Keratinocyte (primary cell): ENCODE data around the gene HRK. TPM values are rescaled to one million over a fixed set of nuclear protein-coding genes. Genes with fewer than 3 reads are reported as not detected.

Experiments used
- DNase-seq: peaks from one replicate; pipeline ENCODE4 v3.0.0-alpha.2; 2011; ENCODE audit warnings: low read depth, missing footprints, low spot score
- FAIRE-seq: peaks from 2 replicates; lab custom pipeline; 2011; peaks lifted over from hg19 to GRCh38; lab: Jason Lieb, UNC
- H2AFZ ChIP-seq: 2 replicates; pipeline ENCODE4 v1.6.0; 2012; ENCODE audit warnings: low read length, control low read depth, inconsistent platforms; ENCODE audit not compliant: control insufficient read depth
- H3K27ac ChIP-seq: 2 replicates; pipeline ENCODE4 v1.5.1; 2011; ENCODE audit warnings: low read length; ENCODE audit not compliant: control insufficient read depth, insufficient read depth
- H3K27me3 ChIP-seq: 3 replicates; pipeline ENCODE4 v1.6.0; 2011; ENCODE audit warnings: low read length; ENCODE audit not compliant: control insufficient read depth, insufficient read depth; ENCODE audit errors: extremely low read depth
- H3K36me3 ChIP-seq, 2 experiments: 2 replicates in 1 of 2; 3 replicates in 1 of 2; pipeline ENCODE4 v1.5.1; 2011; ENCODE audit warnings: low read length in 2 of 2, mild to moderate bottlenecking in 1 of 2; ENCODE audit not compliant: control insufficient read depth in 2 of 2, insufficient read depth in 2 of 2; ENCODE audit errors: extremely low read depth in 1 of 2
- H3K4me1 ChIP-seq: 3 replicates; pipeline ENCODE4 v1.5.1; 2011; ENCODE audit warnings: low read length; ENCODE audit not compliant: control insufficient read depth, insufficient read depth; ENCODE audit errors: extremely low read depth
- H3K4me2 ChIP-seq: 3 replicates; pipeline ENCODE4 v1.6.0; 2011; ENCODE audit warnings: low read depth, low read length; ENCODE audit not compliant: control insufficient read depth, insufficient read depth; ENCODE audit errors: extremely low read depth
- H3K4me3 ChIP-seq, 3 experiments: fragments of 200-600 bp in 1 of 3; sonication (generic) in 1 of 3; 2 replicates in 2 of 3; 3 replicates in 1 of 3; pipeline ENCODE4 v1.5.1; 2011 to 2016; ENCODE audit warnings: low read length in 3 of 3, mild to moderate bottlenecking in 3 of 3, control low read depth in 2 of 3, inconsistent platforms in 1 of 3, low read depth in 1 of 3, mixed read lengths in 1 of 3, mixed run types in 1 of 3, moderate library complexity in 1 of 3; ENCODE audit not compliant: control insufficient read depth in 2 of 3, insufficient read depth in 2 of 3; ENCODE audit errors: extremely low read depth in 1 of 3
- H3K79me2 ChIP-seq: 2 replicates; pipeline ENCODE4 v1.6.0; 2012; ENCODE audit warnings: low read length; ENCODE audit not compliant: control insufficient read depth, insufficient read depth
- H3K9ac ChIP-seq: 3 replicates; pipeline ENCODE4 v1.6.0; 2011; ENCODE audit warnings: low read length; ENCODE audit not compliant: control insufficient read depth, insufficient read depth; ENCODE audit errors: extremely low read depth
- H3K9me1 ChIP-seq: 3 replicates; pipeline ENCODE4 v1.6.0; 2011; ENCODE audit warnings: low read length; ENCODE audit not compliant: control insufficient read depth, insufficient read depth; ENCODE audit errors: extremely low read depth
- H3K9me3 ChIP-seq: 2 replicates; pipeline ENCODE4 v1.5.1; 2012; ENCODE audit warnings: low read depth, low read length; ENCODE audit not compliant: control insufficient read depth
- H4K20me1 ChIP-seq: 3 replicates; pipeline ENCODE4 v1.6.0; 2011; ENCODE audit warnings: low read length; ENCODE audit not compliant: control insufficient read depth, insufficient read depth; ENCODE audit errors: extremely low read depth
- CTCF ChIP-seq, 3 experiments: IDR thresholded peaks in 1 of 3; conservative IDR thresholded peaks in 1 of 3; optimal IDR thresholded peaks in 1 of 3; 2 replicates in 2 of 3; 3 replicates in 1 of 3; pipeline versions ENCODE3 to v1.5.1; 2011; ENCODE audit warnings: low read length in 3 of 3, mild to moderate bottlenecking in 3 of 3, moderate library complexity in 2 of 3, control low read depth in 1 of 3, inconsistent platforms in 1 of 3; ENCODE audit not compliant: insufficient read depth in 2 of 3; ENCODE audit errors: extremely low read depth in 1 of 3
- EZH2 ChIP-seq: IDR thresholded peaks from one replicate; pipeline ENCODE4 v1.6.1; 2012; ENCODE audit warnings: inconsistent platforms, mild to moderate bottlenecking, low read length, moderate library complexity
- dilution Hi-C: fragments of 300-500 bp; cut with MboI; formaldehyde crosslinking; loops from one replicate; pipeline ENCODE4 v1.7.0; 2020; ENCODE audit warnings: low sequenced_read_pairs; ENCODE audit not compliant: extremely low pct_ligation_motif_present
- polyA plus RNA-seq, 5 experiments: library from polyadenylated mRNA; depleted of rRNA in 3 of 5; stranded (reverse) in 3 of 5; stranded (forward) in 1 of 5; unstranded in 1 of 5; fragments of >200 nt; gene quantifications; 1 replicate in 1 of 5; 2 replicates in 3 of 5; 3 replicates in 1 of 5; pipeline versions ENCODE4 v1.2.1 to v1.2.3, GENCODE V29; 2011 to 2012; ENCODE audit warnings: missing spikeins in 2 of 5, low read depth in 1 of 5, low replicate concordance in 1 of 5

HRK gene
- polyA plus RNA-seq, 1 donor (not counting 4 experiments of a cell fraction or from before 2014, with no cell fraction given): 0.01 TPM

DNA sequence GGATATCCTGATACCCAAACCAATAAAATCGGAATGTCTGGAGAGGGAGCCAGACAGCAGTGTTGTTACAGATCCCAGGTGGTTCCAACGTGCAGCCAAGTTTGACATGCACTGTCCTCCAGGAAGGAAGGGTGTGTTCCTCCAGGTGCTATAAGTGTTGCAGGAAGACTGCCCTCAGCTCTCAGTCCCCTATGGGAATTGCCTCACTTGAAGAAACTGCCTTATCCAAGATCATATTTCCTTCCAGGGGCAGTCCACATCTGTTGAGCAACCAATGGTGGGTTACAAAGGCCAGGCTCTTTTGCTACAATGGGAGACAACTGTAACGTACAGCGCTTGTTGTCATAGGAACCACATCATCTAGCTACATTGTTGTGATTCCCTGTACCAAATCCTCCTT is 16.2 kb upstream of the HRK start:
- no peaks in the 10 kb centered on the region for H3K79me2 ChIP-seq
- H3K9me1 ChIP-seq: no peaks in the 10 kb centered on the region
- TF ChIP-seq EZH2 (no peak), CTCF (optimal IDR thresholded peaks at IDR 0.05 in 1 of 3, IDR thresholded peaks at IDR 0.05 in 1 of 3, conservative IDR thresholded peaks at IDR 0.05 in 1 of 3; ENCODE audit: extremely low read depth in 1 of 3, insufficient read depth in 2 of 3, low read length in 3 of 3) (no peak)
- no peak overlapping the region for H3K9ac ChIP-seq
- H3K4me1 ChIP-seq: no peaks in the 10 kb centered on the region
- H3K4me3 ChIP-seq: no peak overlapping the region
- FAIRE-seq: no peak
- H3K36me3 ChIP-seq: no peaks in the 10 kb centered on the region
- no peak overlapping the region for H2AFZ ChIP-seq
- dilution Hi-C loops: no loop called here
- H4K20me1 ChIP-seq: no peaks in the 10 kb centered on the region
- H3K9me3 ChIP-seq: no peaks in the 10 kb centered on the region
- H3K27me3 ChIP-seq: no peaks in the 10 kb centered on the region
- DNase-seq: no peak
- no peak overlapping the region for H3K27ac ChIP-seq
- H3K4me2 ChIP-seq: no peak overlapping the region

DNA sequence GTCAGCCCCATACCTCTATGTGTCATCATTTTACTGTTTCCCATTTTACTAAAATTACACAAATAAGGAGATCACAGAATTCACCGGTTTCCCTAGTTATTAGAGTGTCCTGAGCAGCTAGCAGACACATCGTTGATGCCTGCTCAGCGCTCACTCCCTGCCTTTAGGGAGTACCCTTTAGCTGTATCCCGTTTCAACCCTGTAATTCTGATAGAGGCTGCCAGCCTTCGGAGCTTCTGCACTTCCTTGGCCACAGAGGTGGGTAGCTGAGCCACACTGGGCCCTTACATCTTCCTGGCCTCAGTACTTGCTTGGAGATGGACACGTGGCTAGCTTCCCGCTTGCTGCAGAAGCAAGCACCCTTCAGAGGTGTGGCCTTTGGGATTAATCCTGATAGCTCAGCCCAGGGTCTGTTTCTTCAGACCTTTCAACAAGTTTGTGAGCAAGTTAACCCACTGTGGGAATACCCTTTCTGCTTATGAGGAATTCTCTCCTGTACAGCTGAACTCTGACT is 15.2 kb upstream of the HRK start:
- DNase-seq (no peak), FAIRE-seq (no peak)
- Histone ChIP-seq H3K4me1 (no peaks in the 10 kb centered on the region), H4K20me1 (no peaks in the 10 kb centered on the region), H3K27ac (no peak overlapping the region), H3K4me2 (no peak overlapping the region), H3K36me3 (no peaks in the 10 kb centered on the region), H3K79me2 (no peaks in the 10 kb centered on the region), H3K9ac (no peak overlapping the region), H3K9me3 (no peaks in the 10 kb centered on the region), H3K4me3 (no peak overlapping the region), H3K9me1 (no peaks in the 10 kb centered on the region), H2AFZ (no peak overlapping the region), H3K27me3 (no peaks in the 10 kb centered on the region)
- dilution Hi-C loops: no loop called here
- TF ChIP-seq EZH2 (no peak), CTCF (optimal IDR thresholded peaks at IDR 0.05 in 1 of 3, IDR thresholded peaks at IDR 0.05 in 1 of 3, conservative IDR thresholded peaks at IDR 0.05 in 1 of 3; ENCODE audit: extremely low read depth in 1 of 3, insufficient read depth in 2 of 3, low read length in 3 of 3) (no peak)
